NCI-H1930 (cell line): ENCODE data around the gene TYK2.
"Not testable (repeated sequence)": the region's sequence is repeated elsewhere in the genome, so short reads cannot be mapped to it uniquely, and the experiment has no call there.

Experiments
- DNase-seq, 2 experiments: peaks; one replicate each; lab custom pipeline; 2025; lab: John Stamatoyannopoulos, UW

TYK2 gene

GRCh38 chr19:10407096-10407495 is 26.7 kb upstream of the TYK2 start:
- no peak for DNase-seq

GRCh38 chr19:10406191-10406590 is 25.8 kb upstream of the TYK2 start:
- no peak for DNase-seq

DNA sequence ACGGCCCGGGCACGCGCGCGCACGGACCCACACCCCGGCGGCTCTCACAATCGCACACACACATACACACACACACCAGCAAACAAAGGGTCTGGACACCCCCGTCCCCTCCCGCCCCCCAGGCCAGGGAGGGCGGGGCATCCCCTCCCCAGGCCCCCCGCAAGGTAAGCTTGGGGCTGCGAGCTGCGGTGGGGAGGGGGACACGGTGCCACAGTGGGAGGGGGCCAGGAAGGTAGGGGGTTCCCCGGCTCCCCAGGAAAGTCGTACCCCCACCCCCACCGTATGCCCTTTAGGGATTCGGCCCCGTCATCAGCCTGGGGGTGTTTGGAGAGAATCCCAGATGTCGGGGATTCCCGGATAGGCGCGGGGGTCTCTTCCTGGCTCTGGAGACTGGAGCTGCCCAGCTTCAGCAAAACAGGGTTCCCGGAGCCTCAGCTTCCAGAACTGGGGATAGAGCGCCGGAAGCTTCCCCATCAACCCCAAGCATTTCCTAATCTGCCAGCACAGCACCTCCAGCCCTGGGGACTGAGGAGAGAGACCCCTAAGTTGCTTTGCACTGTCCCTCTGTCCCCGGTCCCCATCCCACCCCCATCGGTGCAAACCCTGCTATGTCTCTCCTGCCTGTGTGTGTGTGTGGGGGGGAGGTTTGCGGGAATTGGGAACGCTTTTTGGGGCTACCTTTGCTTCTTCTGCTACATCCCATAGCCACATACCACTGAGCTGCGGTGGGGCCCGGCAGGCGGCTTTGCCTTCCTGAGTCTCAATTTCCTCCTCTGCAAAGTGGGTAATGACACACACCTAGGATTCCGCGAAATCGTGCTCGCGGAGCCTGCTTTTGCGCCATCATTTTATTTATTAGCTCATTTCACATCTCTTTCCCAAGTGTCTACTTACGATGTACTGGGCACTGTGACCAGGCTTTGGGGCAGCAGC is 24.8 kb upstream of the TYK2 start:
- no peak for DNase-seq

DNA sequence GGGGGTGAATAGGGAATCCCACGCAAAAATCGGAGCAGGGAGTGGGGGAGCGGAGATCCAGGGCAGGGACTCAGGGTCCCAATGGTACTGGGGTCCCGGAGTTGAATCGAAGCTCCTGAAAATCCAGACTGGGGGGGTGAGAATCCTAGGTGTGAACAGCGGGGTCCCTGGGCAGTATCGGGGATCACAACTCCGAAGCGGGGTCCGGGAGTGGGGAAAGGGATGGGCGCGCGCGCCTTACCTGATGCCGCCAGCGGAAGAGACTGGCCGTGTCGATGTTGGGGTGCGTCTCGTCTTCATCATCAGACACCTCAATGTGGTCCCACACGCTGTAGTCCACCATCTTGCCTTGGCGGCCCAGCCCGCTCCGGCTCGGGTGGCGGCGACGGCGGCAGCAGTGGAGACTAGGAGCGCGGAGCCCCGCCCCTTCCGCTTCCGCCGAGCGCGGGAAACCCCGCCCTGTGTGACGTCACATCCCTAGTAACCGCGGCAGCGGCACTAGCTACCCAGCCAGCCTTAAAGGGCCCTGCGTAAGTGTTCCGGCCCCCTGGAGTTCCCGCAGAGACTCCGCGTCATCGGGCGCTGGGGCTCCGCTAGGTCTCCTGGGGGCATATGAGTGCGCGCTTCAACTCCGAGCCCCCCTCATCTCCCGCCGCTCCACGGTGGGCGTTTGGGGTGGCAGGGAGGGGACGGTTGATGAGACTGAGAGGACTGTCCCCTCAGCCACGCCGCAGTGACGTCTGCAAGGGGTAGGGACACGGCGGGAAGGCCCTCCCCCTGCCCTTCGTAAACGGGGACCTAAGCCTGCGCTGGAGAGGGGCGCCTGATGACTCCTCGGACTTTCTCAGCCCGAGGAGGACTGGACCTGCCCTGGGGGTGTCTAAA is 23.0 kb upstream of the TYK2 start, which contains the start of gene CDC37:
Gene CDC37, minus strand, starts transcription at position 406 of the 885 bp plus-strand sequence. Its CDS starts 63 bp downstream, at position 343.
- DNase-seq, result peak; percentile 88 to 91

GRCh38 chr19:10402441-10403038 is 22.2 kb upstream of the TYK2 start:
- no peak for DNase-seq

DNA sequence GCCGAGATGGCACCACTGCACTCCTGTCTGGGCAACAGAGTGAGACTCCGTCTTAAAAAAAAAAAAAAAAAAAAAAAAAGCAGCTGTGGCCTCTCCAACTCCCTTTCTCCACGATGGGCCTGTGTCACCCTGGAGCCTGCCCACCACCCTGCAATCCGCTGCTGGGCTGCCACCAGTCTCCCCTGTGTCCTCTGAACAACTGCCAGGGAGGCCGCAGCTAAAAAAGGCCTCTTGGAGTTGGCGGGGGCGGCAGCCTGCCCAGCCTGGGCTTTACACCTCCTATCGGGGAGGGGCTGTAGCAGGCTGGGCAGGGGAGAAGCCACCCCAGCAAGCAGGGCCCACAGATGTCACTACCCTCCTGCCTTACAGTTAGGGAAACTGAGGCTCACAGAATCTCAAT is 19.5 kb upstream of the TYK2 start:
- no peak for DNase-seq

DNA sequence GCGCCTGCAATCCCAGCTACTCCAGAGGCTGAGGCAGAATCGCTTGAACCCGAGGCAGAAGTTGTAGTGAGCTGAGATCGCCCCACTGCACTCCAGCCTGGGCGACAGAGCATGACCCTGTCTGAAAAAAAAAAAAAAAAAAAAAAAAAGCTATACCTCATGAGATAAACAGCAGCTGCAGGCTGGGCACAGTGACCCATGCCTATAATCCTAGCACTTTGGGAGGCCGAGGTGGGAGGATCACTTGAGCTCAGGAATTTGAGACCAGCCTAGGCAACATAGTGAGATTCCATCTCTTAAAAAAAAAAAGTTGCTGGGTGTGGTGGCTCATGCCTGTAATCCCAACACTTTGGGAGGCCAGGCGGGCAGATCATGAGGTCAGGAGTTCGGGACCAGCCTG is 19.0 kb upstream of the TYK2 start:
- not testable (repeated sequence) for DNase-seq

DNA sequence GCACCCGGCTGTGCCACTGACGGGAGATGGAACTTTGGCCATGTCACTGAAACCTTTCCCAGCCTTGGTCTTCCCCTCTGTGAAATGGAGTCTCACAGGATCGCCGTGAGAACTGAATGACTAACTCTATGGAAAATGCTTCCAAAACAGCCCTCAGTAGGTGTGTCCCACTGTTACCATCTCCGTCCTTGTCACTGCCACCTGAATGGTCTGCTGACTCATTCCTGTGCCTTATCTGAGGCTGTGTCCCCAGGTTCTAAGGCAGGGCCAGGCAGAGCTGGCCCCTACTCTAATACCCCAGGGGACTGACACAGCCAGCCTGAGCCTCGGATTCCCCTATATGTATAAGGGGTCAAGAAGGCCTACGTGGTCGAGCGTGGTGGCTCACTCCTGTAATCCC is 18.4 kb upstream of the TYK2 start:
- no peak for DNase-seq

DNA sequence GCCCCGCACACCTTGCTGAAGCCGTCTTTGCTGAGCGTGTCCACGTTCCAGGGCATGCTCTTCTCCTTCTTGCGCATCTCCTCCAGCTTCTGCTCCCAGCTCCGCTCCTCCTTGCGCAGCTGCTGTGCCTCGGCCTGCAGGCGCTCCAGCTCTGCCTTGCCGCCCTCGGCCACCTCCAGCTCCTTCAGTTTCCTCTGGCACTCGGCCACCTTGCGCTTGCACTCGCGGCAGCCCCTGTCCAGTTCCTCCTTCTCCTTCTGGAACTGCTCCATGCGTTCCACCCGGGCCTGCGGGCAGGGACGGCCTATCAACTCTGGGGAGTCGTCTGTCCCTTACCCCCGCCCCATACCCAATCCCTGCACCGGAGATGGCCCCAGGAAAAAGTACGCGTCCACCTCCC is 15.5 kb upstream of the TYK2 start:
- DNase-seq, result no peak

DNA sequence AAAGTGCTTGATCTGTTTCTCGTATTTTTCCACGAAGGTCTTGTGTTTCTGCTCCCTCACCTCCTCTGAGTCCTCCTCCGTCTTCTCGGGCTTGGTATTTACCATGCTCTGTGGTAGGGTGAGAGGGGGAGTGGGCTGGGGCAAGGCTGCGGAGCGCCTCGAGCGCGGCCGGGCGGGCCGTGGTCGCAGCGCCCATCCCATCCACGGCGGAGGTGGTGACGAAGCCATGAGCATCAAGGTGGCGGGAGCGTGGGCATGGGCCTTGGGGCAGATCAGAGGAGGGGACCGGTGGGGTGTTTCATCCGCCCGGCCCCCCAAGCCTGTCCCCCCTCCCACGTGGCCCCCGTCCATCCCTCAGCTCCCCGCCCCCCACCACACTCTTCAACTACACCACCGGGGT is 15.1 kb upstream of the TYK2 start:
- no peak for DNase-seq

- DNase-seq, result no peak
Observed at GRCh38 chr19:10395003-10395402, 14.6 kb upstream of the TYK2 start.

DNA sequence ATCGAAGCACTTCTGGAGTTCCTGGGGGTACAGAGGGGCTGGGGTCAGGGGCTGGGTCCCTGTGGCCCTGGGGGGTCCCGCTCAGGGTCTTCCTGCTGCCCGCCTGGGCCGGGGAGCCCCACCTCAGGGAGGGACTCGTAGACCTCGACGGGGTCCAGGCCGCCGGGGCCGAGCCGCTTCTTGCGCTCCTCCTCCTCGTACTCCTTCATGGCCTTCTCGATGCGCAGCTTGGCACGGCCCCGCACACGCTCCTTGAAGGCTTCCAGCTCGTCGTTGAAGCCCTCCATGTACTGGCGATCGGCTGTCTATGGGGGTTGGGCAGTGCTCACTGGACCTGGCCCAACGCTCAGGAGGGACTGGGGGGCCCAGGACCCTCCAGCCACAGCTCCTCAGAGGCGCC is 12.8 kb upstream of the TYK2 start:
- DNase-seq, result no peak

GRCh38 chr19:10392120-10392519 is 11.7 kb upstream of the TYK2 start:
- no peak for DNase-seq

DNA sequence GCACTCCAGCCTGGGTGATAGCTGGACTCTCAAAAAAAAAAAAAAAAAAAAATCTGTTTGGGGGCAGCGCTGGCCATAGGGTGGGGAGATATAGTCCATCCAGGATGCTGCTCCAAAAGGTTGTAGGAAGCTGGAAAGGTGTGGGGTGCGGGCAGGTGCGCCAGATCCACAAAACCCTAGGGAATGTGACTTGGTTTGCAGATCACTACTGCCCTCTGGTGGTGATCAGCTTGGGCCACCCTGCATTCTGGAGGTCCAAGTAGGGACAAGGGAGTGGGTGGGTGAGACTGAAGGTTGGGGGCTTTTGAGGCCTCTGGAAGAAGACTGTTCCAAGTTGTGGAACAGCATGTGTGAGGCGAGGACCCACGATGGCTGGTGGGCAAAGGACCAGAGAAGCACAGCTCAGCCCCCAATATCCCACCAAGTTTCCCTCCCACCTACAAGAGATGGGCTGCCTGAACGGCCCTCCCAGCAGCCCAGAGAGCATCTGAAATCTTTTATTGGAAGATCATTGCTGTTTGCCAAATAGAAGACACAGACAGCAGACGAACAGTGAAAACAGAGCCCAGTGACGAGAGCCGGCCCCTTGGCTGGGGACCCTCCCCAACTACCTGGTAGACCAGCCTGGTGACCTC is 10.4 kb upstream of the TYK2 start:
- DNase-seq, result peak; percentile 25 to 43

DNA sequence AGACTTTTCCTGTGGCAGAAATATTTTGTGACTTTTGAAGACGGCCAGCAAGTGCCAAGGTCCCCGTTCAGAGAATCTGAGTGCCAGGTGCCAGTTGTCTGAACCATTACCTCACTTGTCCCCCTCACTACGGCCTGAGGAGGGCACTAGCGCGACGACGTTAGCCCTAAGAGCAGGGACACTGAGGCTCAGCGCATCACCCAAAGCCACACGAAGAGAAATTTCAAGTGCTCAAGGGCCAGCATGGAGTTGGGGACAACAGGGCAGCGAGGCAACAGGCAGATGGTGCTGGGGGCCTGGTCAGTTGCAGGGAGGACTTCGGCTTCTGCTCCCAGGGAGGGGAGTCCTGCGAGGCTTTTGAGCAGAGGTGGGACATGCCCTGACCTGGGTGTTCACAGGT is 9.5 kb upstream of the TYK2 start:
- no peak for DNase-seq

DNA sequence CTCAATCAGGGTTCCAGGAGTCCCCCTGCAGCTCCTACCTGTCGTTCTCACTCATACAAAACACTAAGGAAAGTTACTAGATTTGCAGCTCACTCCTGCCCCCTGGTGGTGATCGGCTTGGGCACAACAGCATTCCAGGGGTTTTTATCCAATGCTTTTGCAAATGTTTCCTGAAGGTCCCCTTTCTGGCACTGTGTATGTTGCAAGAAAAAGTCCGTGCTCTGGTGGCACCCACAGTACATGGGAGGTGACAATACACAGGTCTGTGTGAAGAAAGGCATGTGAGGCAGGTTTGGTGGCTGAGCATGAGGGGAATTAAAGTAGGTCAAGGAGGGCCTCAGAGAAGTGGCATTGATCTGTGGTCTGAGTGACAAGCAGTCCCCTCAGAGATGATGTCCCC is 8.6 kb upstream of the TYK2 start:
- DNase-seq, result peak; percentile 25 to 64

GRCh38 chr19:10384580-10384979 is 4.2 kb upstream of the TYK2 start:
- DNase-seq, result no peak

DNA sequence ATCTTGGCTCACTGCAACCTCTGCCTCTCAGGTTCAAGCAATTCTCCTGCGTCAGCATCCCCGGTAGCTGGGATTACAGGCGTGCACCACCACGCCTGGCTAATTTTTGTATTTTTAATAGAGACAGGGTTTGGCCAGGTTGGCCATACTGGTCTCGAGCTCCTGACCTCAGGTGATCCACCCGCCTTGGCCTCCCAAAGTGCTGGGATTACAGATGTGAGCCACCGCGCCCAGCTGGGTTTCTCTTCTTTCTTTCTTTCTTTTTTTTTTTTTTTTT is 2.8 kb upstream of the TYK2 start:
- DNase-seq, result not testable (repeated sequence)

DNA sequence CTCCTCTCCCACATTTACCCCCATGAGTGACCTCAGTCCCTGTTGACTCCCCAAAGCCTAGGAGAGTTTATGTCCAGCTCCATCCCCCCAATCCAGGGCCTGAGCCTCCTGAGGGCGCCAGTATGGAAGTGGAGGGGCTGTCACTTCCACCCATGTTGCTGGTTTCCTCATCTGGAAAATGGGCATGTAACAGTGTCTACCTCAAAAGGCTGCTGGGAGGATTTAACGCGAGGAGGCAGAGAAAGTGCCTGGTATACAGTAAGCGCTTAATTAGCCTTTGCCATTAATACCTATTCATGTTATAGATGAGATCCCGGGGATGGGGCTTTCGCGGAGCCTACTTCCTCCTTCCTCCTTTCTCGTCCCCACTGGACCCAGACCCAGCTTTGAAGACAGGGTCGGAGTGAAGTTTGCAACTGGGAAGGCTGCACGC is 476 bp downstream of the TYK2 start:
- no peak for DNase-seq

DNA sequence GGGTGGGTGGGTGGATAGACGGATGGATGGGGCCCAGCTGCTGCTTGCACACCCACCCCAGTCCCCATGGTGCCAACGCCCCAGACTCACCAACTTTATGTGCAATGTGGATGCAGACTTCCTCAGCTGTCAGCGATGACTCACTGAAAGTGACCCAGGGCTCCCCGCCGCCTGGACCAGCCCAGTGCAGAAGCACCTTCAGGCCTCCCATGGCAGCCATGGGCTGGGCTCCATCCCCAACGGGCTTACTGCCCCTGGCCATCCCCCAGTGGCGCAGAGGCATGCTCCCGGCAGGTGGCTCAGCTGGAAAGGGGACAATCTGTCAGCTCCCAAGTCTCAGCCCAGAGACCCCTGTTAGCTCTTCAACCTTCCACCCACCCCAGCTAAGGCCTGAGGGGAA is 2.2 kb downstream of the TYK2 start:
- DNase-seq, result no peak

DNA sequence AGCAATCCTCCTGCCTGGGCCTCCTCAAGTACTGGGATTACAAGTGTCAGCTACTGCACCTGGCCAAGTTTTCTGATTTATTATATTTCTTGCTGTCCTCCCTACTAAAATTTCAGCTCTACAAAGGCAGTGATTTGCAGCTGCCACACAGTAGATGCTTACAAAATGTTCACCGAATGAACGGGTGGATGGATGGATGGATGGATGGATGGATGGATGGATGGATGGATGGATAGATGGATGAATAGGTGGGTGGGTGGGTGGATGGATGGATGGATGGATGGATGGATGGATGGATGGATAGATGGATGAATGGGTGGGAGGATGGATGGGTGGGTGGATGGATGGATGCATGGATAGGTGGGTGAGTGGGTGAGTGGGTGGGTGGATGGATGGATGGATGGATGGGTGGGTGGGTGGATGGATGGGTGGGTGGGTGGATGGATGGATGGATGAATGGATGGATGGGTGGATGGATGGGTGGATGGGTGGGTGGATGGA is 3.2 kb downstream of the TYK2 start:
- not testable (repeated sequence) for DNase-seq

DNA sequence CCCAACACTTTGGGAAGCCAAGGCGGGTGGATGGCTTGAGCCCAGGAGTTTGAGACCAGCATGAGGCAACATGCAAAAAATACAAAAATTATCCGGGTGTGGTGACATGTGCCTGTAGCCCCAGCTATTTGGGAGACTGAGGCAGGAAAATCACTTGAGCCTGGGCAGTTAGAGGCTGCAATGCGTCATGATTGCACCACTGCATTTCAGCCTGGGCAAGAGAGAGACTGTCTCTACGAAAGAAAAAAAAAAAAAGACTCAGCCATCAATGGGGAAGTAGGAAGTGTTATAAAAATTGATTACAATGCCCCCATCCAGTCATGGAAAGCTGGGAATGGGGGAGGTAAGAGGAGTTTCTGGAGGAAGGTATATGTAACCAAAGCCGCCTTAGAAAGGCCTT is 5.4 kb downstream of the TYK2 start:
- DNase-seq, result no peak
